GM12801 (cell line): ENCODE measurements around the gene MAGI1.

ENCODE experiments used
- TF ChIP-seq, protein P1 (sequence below): IDR thresholded peaks from one replicate; pipeline ENCODE4 v1.5.1; 2011; ENCODE audit warnings: control low read depth; ENCODE audit not compliant: insufficient read length; ENCODE audit errors: extremely low read depth

Gene MAGI1

DNA sequence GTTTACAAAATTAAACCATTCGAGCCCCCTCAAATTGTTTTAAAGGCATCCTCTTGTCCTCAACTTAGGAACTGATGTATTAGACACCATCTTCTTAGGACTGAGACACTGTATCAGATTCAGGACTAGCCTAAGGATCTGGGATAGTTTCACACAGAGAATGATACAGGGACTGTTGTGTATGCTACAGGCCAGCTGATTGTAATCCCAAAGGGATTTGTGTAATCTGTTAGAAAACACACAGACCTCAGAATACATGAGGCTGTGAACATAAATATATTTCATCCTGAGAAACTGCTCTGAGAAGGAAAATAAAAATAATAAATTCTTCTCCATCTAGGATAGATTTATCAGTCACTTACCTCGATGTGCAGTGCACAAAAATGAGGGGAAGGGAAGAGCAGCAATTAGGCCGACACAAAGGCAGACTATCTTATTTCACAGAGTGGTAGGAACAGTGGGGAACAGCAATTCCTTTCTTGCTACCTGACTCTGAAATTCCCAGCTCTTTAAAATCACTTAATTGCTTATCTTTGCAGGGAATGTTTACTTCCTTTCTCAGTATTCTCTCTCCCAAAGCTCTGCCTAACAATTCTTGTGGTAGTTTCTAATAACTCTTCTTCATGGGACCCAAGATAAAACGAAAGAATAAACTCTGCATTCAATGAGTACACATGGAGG is 322.5 kb downstream of the MAGI1 start:
- TF ChIP-seq, protein P1, sequence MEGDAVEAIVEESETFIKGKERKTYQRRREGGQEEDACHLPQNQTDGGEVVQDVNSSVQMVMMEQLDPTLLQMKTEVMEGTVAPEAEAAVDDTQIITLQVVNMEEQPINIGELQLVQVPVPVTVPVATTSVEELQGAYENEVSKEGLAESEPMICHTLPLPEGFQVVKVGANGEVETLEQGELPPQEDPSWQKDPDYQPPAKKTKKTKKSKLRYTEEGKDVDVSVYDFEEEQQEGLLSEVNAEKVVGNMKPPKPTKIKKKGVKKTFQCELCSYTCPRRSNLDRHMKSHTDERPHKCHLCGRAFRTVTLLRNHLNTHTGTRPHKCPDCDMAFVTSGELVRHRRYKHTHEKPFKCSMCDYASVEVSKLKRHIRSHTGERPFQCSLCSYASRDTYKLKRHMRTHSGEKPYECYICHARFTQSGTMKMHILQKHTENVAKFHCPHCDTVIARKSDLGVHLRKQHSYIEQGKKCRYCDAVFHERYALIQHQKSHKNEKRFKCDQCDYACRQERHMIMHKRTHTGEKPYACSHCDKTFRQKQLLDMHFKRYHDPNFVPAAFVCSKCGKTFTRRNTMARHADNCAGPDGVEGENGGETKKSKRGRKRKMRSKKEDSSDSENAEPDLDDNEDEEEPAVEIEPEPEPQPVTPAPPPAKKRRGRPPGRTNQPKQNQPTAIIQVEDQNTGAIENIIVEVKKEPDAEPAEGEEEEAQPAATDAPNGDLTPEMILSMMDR, result no peak

DNA sequence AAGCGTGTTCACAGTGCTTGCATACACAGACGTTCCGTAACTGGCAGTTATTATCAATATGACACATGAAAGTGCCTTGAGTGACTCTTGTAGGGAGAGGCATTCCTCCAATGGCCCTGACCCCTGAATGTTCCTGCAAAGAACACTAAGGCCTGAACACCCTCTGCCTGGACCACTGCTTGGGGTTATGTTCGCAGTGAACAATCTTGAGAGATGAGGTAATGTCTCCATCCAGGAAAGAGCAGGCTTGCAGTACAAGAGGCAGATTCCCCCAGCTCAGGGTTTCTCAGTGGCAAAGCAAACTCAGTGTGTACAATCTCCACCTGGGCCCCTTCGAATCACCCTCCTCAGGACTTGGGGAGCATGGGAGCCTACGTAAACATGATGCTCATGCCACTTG is 324.6 kb downstream of the MAGI1 start:
- TF ChIP-seq, protein P1, result no peak

DNA sequence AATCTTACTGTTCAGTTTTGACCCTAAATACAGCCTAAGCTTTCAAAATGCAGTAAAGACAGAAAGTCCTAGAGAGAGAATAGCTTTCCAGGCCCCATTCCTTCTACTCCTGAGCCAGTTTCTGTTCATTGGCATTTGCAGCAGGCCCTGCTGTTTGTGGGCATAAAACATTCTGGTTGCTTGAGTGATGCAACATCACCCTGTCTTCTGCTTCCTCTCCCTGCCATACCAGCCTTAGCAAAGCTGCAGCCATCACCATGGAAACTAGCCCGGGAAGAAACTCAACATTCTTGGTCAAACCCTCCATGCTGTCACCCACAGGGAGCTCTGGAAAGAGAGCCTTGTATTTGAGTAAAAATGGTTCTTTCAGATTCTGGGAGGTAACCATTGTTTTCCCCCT is 325.7 kb downstream of the MAGI1 start:
- TF ChIP-seq, protein P1, result no peak

DNA sequence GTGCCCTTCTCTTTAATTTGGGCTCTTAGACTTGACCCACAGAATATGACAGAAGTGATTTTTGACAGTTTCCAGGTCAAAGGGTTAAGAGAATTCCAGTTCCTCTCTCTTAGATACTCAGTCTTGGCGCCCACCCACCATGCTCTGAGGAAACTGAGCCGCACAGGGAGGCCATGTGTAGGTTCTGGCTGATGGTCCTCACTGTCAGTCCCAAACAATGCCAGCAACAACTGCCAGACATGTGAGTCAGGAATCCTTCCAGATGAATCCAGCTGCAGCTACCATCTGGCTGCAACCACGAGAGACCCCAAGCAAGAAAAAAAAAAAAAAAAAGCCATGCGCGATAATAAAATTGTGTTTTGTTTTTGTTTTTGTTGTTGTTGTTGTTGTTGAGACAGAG is 326.6 kb downstream of the MAGI1 start:
- TF ChIP-seq, protein P1, result no peak

DNA sequence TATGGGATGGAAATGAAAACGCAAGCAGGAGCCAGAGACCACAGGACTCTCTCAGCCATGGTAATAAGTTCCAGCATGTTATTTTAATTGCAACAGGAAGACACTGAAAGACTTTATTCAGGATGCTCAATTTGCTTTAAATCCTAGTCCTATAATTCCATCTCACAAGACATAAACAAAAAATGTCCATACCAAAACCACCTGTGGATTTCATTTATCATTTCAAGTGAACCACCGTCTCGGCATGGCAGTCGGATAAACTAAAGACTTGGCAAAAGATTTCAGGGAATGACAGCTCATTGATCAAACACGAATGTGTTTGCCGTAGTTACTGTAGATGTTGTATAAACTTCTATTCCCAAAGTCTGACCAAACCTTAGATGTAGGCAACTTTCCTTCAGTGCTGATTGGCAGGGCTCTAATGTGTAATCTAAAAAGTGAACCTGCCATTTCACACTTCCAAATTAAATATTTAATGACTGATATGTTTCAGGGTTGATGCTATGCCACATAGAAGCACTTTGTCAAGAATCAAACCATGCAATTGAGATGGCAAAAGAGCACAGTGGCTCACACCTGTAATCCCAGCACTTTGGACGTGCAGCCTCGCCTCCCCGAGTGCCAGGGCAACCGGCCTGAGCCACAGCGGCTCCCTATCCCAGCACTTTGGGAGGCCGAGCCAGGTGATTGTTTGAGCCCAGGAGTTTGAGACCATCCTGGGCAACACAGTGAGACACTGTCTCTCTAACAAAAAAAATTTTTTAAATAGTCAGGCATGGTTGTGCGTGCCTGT is 331.7 kb downstream of the MAGI1 start:
- TF ChIP-seq, protein P1, result no peak

DNA sequence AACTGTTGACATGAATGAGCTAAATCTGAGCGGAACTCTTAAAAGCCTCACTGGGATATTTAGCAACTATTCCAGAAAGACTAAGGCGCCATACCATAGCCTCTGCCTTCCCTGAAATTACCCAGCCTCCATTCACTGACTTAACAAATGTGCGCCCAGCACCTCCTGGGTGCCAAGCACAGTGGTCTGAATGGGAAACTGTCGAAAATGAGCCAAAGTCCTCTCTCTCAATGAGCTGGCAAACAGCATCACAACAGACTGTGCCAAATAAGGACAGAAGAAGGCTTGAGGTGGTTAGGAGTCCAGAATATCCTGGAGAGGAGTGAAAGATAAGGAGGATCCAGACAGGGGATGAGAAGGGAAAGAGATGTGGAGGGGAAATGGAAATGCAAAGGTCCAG is 332.4 kb downstream of the MAGI1 start:
- TF ChIP-seq, protein P1, result no peak

DNA sequence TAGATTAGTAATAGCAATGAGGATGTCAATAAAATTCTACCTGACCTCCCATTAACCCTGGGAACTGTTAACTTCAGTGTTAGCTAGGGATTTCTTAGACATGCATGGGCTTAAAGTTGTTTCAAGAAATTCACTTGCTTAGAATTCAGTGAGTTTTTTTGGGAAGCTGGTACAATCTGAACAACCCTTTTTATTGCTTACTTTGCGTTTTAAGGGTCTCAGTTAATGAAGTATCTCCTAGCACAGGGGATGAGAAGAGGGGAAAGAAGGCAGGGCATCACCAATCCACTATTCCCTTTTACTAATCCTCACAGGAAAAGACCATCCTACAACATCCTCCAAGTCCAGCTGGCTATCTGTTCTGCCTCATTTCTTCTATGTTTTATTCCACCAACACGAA is 334.9 kb downstream of the MAGI1 start:
- TF ChIP-seq, protein P1, result no peak
